GM18907 (cell line): ENCODE measurements around the gene RBP3.

Experiments
- ATAC-seq: cut with Tn5 transposase; IDR thresholded peaks from one replicate; pipeline ENCODE4 v1.9.1; 2021; ENCODE audit warnings: mild to moderate bottlenecking, moderate library complexity; ENCODE audit not compliant: unreplicated experiment

Gene RBP3

DNA sequence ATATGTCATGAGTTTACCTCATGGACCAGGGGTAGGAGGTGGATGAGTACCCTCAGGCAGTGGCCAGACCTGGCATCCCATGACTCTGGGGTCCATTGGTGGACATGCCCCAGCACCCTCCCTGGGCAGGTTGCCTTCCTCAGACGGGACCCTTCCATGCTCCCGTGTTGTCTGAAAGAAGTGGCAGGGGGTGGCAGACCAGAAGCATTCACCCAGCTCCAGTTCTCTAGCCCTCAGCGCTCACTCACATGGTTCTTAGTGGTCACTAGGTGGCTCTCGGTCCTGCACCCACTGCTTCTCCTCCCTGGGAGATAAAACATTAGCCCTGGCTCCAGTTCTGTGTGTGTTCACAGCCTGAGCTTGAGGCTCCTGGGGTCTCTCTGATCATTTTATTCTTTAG is 6.0 kb downstream of the RBP3 start:
- ATAC-seq, result no peak

DNA sequence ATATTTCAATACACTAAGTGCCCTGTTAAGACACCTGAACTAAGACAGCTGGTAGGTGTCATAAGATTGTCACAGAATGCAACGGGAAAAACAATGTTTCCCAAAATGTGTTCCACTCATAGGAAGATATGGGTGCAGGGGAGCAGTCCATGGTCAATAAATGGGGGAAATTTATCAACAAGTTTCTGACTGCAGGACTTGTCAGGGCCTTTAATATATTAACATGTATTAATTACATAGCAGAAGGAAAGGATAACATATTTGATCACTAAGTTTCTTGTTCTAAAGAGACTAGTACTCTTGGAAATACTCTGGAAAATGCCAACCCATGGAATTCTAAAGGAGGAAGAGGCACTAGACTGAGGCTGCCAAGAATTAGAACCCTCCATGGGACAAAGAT is 6.7 kb downstream of the RBP3 start:
- no peak for ATAC-seq

GRCh38 chr10:47356708-47357107 is 8.5 kb downstream of the RBP3 start:
- ATAC-seq, result no peak

- no peak for ATAC-seq
Observed at GRCh38 chr10:47357131-47357582, 9.0 kb downstream of the RBP3 start.

- ATAC-seq, result no peak
Observed at GRCh38 chr10:47357911-47358310, 9.7 kb downstream of the RBP3 start.

DNA sequence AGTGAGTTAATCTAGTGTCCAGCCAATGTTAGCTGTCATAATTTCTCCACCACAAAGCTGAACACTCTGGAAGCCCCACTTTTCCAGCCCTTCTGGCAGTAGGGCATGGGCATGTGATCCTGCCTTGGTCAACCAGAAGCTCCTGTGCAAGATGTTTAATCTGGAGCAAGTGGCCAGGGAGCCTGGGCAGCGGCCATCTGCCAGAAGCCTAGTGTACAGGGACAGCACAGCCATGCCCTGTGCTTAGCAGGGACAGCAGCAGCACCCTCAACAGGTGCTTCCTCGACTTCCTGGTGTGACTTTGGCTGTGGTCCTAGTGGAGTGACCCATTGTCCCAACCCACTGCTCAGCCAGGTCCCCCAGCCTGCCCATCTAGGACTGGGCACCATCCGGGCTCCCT is 10.3 kb downstream of the RBP3 start:
- no peak for ATAC-seq

GRCh38 chr10:47359101-47359500 is 10.9 kb downstream of the RBP3 start:
- no peak for ATAC-seq

DNA sequence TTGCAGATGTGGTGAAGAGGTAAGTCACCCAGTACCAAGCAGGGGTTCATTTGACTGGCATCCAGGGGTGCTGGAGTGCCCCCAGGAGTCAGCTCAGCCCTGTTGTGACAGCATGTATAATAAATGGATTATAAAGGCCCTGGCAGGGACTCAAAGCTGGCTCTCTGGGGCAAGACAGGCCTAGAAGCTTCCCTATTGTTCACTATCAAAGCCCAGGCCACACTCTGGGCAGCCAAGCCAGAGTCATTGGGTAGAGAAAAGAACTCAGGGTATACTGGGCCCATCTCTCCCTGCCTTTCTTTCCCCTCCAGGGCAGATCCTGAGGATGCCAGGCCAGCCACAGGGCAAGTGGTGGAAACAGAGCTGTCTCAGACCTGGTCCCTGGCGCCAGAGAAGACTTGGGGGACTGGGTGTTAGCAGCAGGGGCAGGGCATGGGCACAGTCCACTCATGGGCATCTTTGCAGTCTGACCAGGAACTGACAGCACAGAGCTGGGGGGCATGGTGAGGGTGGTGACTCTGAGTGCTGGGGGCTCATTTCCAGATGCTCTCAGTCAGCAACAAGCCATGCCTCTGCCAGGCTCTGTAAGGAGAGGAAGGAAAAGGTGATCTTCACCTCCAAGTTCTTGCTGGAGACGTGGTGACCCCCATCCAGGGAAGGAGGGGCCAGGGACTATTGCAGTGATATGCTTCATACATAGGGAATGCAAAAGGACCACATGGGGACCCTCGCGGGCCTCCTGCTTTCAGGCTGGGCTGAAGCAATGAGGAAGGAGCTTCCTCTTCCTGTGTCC is 11.7 kb downstream of the RBP3 start:
- ATAC-seq, result no peak

DNA sequence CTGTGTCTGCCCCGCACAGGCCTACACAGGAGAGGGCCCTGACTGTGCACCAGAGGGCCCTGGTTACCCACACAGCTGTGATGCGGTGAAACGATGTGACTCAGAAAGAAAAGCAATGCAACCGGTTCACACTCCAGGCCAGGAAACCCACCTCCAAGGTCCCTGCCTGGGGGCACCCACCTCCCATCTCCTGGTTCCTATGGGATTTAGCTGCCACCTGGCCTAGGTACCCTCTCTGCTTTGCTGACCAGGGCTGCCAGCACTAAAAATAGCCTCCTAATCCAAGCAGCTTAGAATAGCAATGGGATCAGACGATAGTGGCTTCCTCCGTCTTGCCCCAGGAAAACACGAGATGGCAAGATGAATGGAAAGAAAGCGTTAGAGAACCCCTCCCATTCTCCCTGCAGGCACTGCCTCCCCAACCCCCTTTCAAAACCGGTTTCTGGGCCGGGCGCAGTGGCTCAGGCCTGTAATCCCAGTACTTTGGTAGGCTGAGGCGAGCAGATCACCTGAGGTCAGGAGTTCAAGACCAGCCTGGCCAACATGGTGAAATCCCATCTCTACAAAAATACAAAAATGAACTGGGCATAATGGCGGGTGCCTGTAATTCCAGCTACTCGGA is 12.4 kb downstream of the RBP3 start:
- no peak for ATAC-seq

DNA sequence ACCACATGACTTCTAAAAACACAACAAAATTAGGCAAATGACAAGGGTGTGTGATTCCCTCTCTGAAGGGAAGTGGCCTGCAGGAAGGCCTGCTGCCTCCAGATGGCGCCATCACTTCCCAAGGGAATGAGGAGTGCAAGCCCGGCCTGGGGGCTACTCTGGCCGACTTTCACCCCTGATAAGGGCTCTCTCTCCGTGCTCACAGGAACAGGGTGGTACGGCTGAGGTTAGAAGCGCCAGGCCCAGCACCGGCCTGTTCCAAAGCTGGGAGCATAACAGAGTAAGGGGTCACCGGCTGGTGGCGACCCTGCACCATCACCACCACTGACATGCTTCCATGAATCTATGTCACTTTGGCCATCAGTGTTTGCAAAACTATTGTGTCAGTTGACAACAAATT is 13.1 kb downstream of the RBP3 start:
- no peak for ATAC-seq

- ATAC-seq, result no peak
Observed at GRCh38 chr10:47362199-47362598, 14.0 kb downstream of the RBP3 start.

GRCh38 chr10:47363781-47364180 is 15.6 kb downstream of the RBP3 start:
- no peak for ATAC-seq

DNA sequence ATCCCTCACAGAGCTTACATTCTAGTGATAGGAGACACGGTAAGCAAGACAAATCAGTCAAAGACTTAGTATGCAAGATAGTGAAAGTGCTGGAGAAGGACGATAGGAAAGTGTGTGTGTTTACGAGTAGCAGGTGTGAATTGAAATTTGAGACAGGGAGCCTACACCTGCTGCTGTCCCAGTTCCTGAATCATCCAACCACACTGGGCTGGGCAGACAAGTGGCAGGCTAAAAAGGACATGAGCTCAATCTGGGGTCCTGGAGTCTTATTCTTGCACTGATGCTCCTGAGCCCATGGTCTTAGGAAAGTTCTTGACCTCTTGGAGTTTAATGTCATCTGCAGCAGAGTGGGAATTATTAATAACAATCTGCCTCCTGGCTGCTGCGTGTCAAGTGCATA is 16.2 kb downstream of the RBP3 start:
- no peak for ATAC-seq

DNA sequence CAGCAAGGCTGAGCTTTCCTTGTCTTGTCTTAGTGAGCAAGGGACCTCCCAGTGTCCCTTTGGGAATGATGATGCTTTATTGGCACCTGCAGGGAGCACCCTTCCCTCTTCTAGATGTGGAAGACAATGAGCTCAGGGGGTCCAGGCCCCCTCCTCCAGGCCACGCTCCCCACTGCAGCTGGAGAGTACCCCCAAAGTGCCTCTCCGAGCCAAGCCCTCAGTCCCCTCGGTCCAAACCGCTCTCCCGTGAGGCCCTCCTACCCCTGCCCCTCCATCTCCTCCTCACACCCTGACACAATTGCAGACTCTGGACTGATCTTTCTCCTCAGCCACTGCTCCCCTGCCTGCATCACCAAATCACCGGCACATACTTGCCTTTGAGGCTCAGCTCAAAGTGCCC is 16.7 kb downstream of the RBP3 start:
- ATAC-seq, result no peak

- no peak for ATAC-seq
Observed at GRCh38 chr10:47365431-47366180, 17.4 kb downstream of the RBP3 start.

- ATAC-seq, result no peak
Observed at GRCh38 chr10:47366181-47366631, 18.0 kb downstream of the RBP3 start.

- no peak for ATAC-seq
Observed at GRCh38 chr10:47366731-47367460, 18.7 kb downstream of the RBP3 start.

DNA sequence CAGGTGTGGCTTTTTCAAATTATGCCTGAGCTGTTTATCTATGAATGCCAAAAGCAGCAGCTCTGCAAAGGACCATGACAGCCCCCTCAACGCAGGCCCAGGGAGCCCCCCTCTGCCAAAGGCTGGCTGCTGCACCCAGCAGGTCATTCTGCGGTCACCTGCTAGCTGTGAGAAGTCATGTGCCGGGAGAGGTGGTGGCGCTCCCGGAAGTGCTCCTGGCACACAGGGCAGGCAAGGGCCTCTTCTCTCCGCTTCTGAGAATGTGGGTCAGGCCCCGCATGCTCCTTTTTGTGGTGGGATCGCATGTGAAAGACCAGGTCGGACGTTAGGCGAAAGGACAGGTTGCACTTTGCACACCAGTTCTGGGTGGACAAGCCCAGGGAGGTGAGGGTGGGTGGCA is 19.5 kb downstream of the RBP3 start:
- no peak for ATAC-seq

DNA sequence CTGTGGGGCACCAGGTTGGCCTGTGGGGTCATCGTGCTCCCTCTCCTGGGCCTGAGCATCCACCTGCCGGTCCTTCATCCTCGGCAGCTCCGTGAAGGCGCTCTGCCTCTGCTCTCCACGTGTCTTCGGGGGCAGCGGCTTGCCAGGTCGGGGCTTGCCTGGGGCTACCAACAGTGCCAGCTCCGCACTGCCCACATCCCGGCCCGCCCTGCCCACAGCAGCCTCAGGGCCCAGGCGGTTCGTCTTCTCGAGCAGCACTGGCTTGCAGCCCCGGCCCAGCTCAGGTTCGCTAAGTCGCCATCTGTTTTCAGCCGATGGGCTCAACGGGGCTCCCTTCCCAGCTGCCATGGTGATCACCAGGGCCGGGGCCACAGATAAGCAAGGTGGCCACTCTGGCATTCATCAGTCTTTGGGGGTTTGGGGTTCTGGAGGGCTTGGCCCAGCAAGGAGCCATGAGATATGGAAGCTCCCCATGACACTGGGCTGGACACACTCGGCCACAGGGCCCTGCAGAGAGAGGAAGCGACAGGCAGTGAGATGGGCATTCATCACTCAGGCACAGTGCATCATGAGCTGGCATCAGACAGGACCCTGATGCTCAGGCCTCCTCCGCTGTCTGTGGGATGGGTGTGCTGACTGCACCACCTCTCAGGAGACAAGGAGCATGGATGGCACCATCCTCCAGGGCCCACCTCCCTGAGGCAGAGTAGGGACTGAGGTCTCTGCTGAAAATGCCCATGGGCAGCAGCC is 20.4 kb downstream of the RBP3 start:
- ATAC-seq, result no peak

- ATAC-seq, result no peak
Observed at GRCh38 chr10:47369251-47369894, 21.2 kb downstream of the RBP3 start.
